Measurements from ENCODE around the gene TLCD1.
"Not testable (repeated sequence)": the region's sequence is repeated elsewhere in the genome, so short reads cannot be mapped to it uniquely, and the experiment has no call there.

Gene TLCD1

GRCh38 chr17:28729950-28730330, 3.9 kb upstream of the TLCD1 start:
- DNase-seq (ENCODE audit: low read depth in 2 of 2) = no peak

GRCh38 chr17:28728364-28729200, 2.5 kb upstream of the TLCD1 start, which contains the start of gene NEK8:
Gene NEK8, plus strand, starts transcription at chr17:28728788. Its CDS starts 26 bp downstream, at chr17:28728814.
- DNase-seq (ENCODE audit: low read depth in 2 of 2) = peak; percentile 96 to 99

GRCh38 chr17:28726627-28727491, 826 bp upstream of the TLCD1 start:
- peak; percentile 91 for DNase-seq (ENCODE audit: low read depth in 2 of 2)

- DNase-seq (ENCODE audit: low read depth in 2 of 2) = peak in 1 of 2 donors; percentile 58
Measured at GRCh38 chr17:28725660-28726225, 290 bp downstream of the TLCD1 start.

- DNase-seq (ENCODE audit: low read depth in 2 of 2) = no peak
Measured at GRCh38 chr17:28725166-28725659, 820 bp downstream of the TLCD1 start.

GRCh38 chr17:28724500-28725165, 1.4 kb downstream of the TLCD1 start:
- no peak for DNase-seq (ENCODE audit: low read depth in 2 of 2)

GRCh38 chr17:28723836-28724499, 2.1 kb downstream of the TLCD1 start:
- DNase-seq (ENCODE audit: low read depth in 2 of 2) = not testable (repeated sequence)

GRCh38 chr17:28723159-28723835, 2.7 kb downstream of the TLCD1 start:
- DNase-seq (ENCODE audit: low read depth in 2 of 2) = no peak

GRCh38 chr17:28722417-28723158, 3.4 kb downstream of the TLCD1 start:
- DNase-seq (ENCODE audit: low read depth in 2 of 2) = no peak

- not testable (repeated sequence) for DNase-seq (ENCODE audit: low read depth in 2 of 2)
Measured at GRCh38 chr17:28720997-28721329, 5.1 kb downstream of the TLCD1 start.

GRCh38 chr17:28720247-28720996, 5.6 kb downstream of the TLCD1 start:
- DNase-seq (ENCODE audit: low read depth in 2 of 2) = no peak

GRCh38 chr17:28719021-28719433, 7.0 kb downstream of the TLCD1 start:
- no peak for DNase-seq (ENCODE audit: low read depth in 2 of 2)

- DNase-seq (ENCODE audit: low read depth in 2 of 2) = no peak
Measured at GRCh38 chr17:28718333-28719020, 7.6 kb downstream of the TLCD1 start.

- no peak for DNase-seq (ENCODE audit: low read depth in 2 of 2)
Measured at GRCh38 chr17:28717578-28718332, 8.3 kb downstream of the TLCD1 start, which contains the start of gene RAB34. Gene RAB34, minus strand, starts transcription at chr17:28717868. Its CDS starts 602 bp downstream, at chr17:28717266.

- no peak for DNase-seq (ENCODE audit: low read depth in 2 of 2)
Measured at GRCh38 chr17:28716740-28717577, 9.1 kb downstream of the TLCD1 start.

GRCh38 chr17:28715217-28715616, 10.8 kb downstream of the TLCD1 start:
- DNase-seq (ENCODE audit: low read depth in 2 of 2) = no peak

GRCh38 chr17:28714281-28714680, 11.8 kb downstream of the TLCD1 start:
- no peak for DNase-seq (ENCODE audit: low read depth in 2 of 2)
